ENCODE measurements around the gene MRPL10.
A peak's percentile ranks its signal among the peaks of the same experiment; 100 is the strongest.

Gene MRPL10

GRCh38 chr17:47857551-47858455, 26.5 kb upstream of the MRPL10 start:
- no peak for DNase-seq

- no peak for DNase-seq
Measured at GRCh38 chr17:47856830-47857229, 25.5 kb upstream of the MRPL10 start.

GRCh38 chr17:47855737-47856136, 24.4 kb upstream of the MRPL10 start:
- no peak for DNase-seq

- DNase-seq, result no peak
Measured at GRCh38 chr17:47853616-47854015, 22.3 kb upstream of the MRPL10 start.

GRCh38 chr17:47852113-47852949, 21.0 kb upstream of the MRPL10 start:
- no peak for DNase-seq

- no peak for DNase-seq
Measured at GRCh38 chr17:47851764-47852112, 20.4 kb upstream of the MRPL10 start.

- DNase-seq, result peak; percentile 56 to 67
Measured at GRCh38 chr17:47850692-47851573, 19.6 kb upstream of the MRPL10 start, which contains the start of gene SP6. TSS of gene SP6 (minus strand) at chr17:47851163. CDS start at chr17:47848429, 2,734 bp downstream.

- no peak for DNase-seq
Measured at GRCh38 chr17:47850373-47850691, 19.0 kb upstream of the MRPL10 start.

- no peak for DNase-seq
Measured at GRCh38 chr17:47848198-47848513, 16.8 kb upstream of the MRPL10 start.

- peak; percentile 20 to 36 for DNase-seq
Measured at GRCh38 chr17:47847341-47848197, 16.2 kb upstream of the MRPL10 start.

- no peak for DNase-seq
Measured at GRCh38 chr17:47846716-47847340, 15.5 kb upstream of the MRPL10 start.

- DNase-seq, result no peak
Measured at GRCh38 chr17:47845716-47846075, 14.4 kb upstream of the MRPL10 start.

GRCh38 chr17:47844814-47845715, 13.7 kb upstream of the MRPL10 start:
- DNase-seq, result no peak

- DNase-seq, result no peak
Measured at GRCh38 chr17:47844227-47844626, 12.9 kb upstream of the MRPL10 start.

- no peak for DNase-seq
Measured at GRCh38 chr17:47843391-47843730, 12.0 kb upstream of the MRPL10 start.

- DNase-seq, result no peak
Measured at GRCh38 chr17:47841488-47842291, 10.3 kb upstream of the MRPL10 start.

- peak; percentile 88 to 89 for DNase-seq
Measured at GRCh38 chr17:47840742-47841487, 9.6 kb upstream of the MRPL10 start, which contains the start of gene SCRN2. TSS of gene SCRN2 (minus strand) at chr17:47841273. CDS start at chr17:47840843, 430 bp downstream.

- DNase-seq, result no peak
Measured at GRCh38 chr17:47840001-47840741, 8.8 kb upstream of the MRPL10 start.

Data from CD4-positive, alpha-beta T cell treated with Interleukin-4 for 1 hour (primary cell).